Lower leg skin (tissue), 4 donors: ENCODE measurements around the gene COL17A1. TPM values are rescaled to one million over a fixed set of nuclear protein-coding genes. Genes with fewer than 3 reads are reported as not detected.

Experiments
- DNase-seq, 2 donors: peaks; one replicate each; pipeline ENCODE4 v3.0.0-alpha.2; 2019; ENCODE audit warnings: low spot score in 2 of 2
- H3K4me3 ChIP-seq: fragments of 200-600 bp; sonication (generic); 2 replicates; pipeline ENCODE4 v1.5.1; 2017; ENCODE audit warnings: mild to moderate bottlenecking, low read depth; ENCODE audit not compliant: poor library complexity, severe bottlenecking
- CTCF ChIP-seq, 3 donors: fragments of 450-650 bp; IDR thresholded peaks; one replicate each; pipeline ENCODE4 v1.5.1; 2016; ENCODE audit warnings: antibody characterized with exemption in 3 of 3, mild to moderate bottlenecking in 3 of 3, moderate library complexity in 2 of 3
- POLR2A ChIP-seq, 2 donors: fragments of 450-650 bp; IDR thresholded peaks; one replicate each; pipeline ENCODE4 v1.6.1; 2016 to 2017; ENCODE audit warnings: antibody characterized with exemption in 2 of 2, mild to moderate bottlenecking in 1 of 2, moderate library complexity in 1 of 2
- WGBS, 2 donors: methylation state at CpG; one replicate each; pipeline ENCODE4 v1.1.5; 2018; 5-methylcytosine and 5-hydroxymethylcytosine counted together
- intact Hi-C: fragments of 100-400 bp; cut with DNase I; formaldehyde crosslinking; loops from one replicate; pipeline ENCODE4 v1.15.0; 2023; ENCODE audit warnings: low total_unique reads
- total RNA-seq, 4 donors: library from RNA; depleted of rRNA; stranded (reverse); fragments of >200 nt; gene quantifications; one replicate each; pipeline ENCODE4 v1.1.0, GENCODE V29; 2016

The COL17A1 gene
- total RNA-seq, 4 donors from 2014 or later = 653 to 1,410 (median 857) TPM

GRCh38 chr10:104061196-104061595, 24.5 kb downstream of the COL17A1 start:
- no peak overlapping the region for H3K4me3 ChIP-seq
- WGBS, 2 donors = 81 to 85% methylated on average over 6 of the region's 6 CpGs
- no peak for DNase-seq
- TF ChIP-seq POLR2A (IDR thresholded peaks at IDR 0.05) (no peak), CTCF (IDR thresholded peaks at IDR 0.05) (no peak)
- intact Hi-C loops = no loop called here

GRCh38 chr10:104059364-104059763, 26.3 kb downstream of the COL17A1 start:
- H3K4me3 ChIP-seq = no peak overlapping the region
- WGBS, 2 donors = 47 to 62% methylated on average over 4 of the region's 4 CpGs
- intact Hi-C loops = no loop called here
- TF ChIP-seq CTCF (IDR thresholded peaks at IDR 0.05) = no peak
- TF ChIP-seq POLR2A (IDR thresholded peaks at IDR 0.05) = no peak
- DNase-seq = no peak

- TF ChIP-seq CTCF (IDR thresholded peaks at IDR 0.05) (no peak), POLR2A (IDR thresholded peaks at IDR 0.05) (no peak)
- peak in 1 of 2 donors; percentile 69 for DNase-seq
- H3K4me3 ChIP-seq = no peak overlapping the region
- intact Hi-C loops = no loop called here
- WGBS, 2 donors = 83 to 85% methylated on average over 6 of the region's 6 CpGs
Measured at GRCh38 chr10:104057717-104058116, 28.0 kb downstream of the COL17A1 start.

- H3K4me3 ChIP-seq = no peak overlapping the region
- DNase-seq = peak in 1 of 2 donors; percentile 80
- WGBS, 2 donors = 78 to 80% methylated on average over 11 to 13 of the region's 14 CpGs
- TF ChIP-seq CTCF (IDR thresholded peaks at IDR 0.05) = no peak
- TF ChIP-seq POLR2A (IDR thresholded peaks at IDR 0.05) = no peak
- intact Hi-C loops = no loop called here
Measured at GRCh38 chr10:104056619-104057273, 28.9 kb downstream of the COL17A1 start.

GRCh38 chr10:104054430-104054829, 31.2 kb downstream of the COL17A1 start:
- no peak for TF ChIP-seq CTCF (IDR thresholded peaks at IDR 0.05)
- TF ChIP-seq POLR2A (IDR thresholded peaks at IDR 0.05) = no peak
- WGBS, 2 donors = 68% methylated on average over 8 of the region's 8 CpGs
- intact Hi-C loops = no loop called here
- peak in 1 of 2 donors; percentile 72 for DNase-seq
- H3K4me3 ChIP-seq = no peak overlapping the region

- DNase-seq = no peak
- no peak overlapping the region for H3K4me3 ChIP-seq
- TF ChIP-seq POLR2A (IDR thresholded peaks at IDR 0.05) = no peak
- TF ChIP-seq CTCF (IDR thresholded peaks at IDR 0.05) = no peak
- intact Hi-C loops = no loop called here
- WGBS, 2 donors = 68 to 77% methylated on average over 3 to 4 of the region's 4 CpGs
Measured at GRCh38 chr10:104053201-104053600, 32.5 kb downstream of the COL17A1 start.
